PC-9 (cell line): ENCODE results near the gene RBM38. TPM values are rescaled to one million over a fixed set of nuclear protein-coding genes. Genes with fewer than 3 reads are reported as not detected.
A peak's percentile ranks its signal among the peaks of the same experiment; 100 is the strongest.

Experiments
- BruUV-seq: library from RNA; stranded (reverse); fragments of 400-500 nt; replicated peaks from 2 replicates; lab custom pipeline; 2021; lab: Mats Ljungman, UMichigan
- CTCF ChIA-PET: fragments of 300-600 bp; sonication (Branson Sonifier 250); formaldehyde crosslinking; loops from one replicate; lab custom pipeline; 2022; ENCODE audit warnings: antibody characterized with exemption; lab: Charles Lee
- POLR2A ChIA-PET: fragments of 300-600 bp; sonication (Branson Sonifier 250); formaldehyde crosslinking; loops from one replicate; lab custom pipeline; 2022; ENCODE audit warnings: antibody characterized with exemption; ENCODE audit not compliant: unreplicated experiment; lab: Charles Lee
- DNase-seq, 2 experiments: peaks; one replicate each; pipeline versions ENCODE4 v3.0.0 to v3.0.0-alpha.2; 2015 to 2022; ENCODE audit warnings: mixed read lengths in 1 of 2
- H2AFZ ChIP-seq: fragments of 200-600 bp; sonication (generic); 2 replicates; pipeline ENCODE4 v1.8.1; 2017; ENCODE audit warnings: antibody characterized with exemption
- H3F3A ChIP-seq: fragments of 200-600 bp; sonication (generic); 2 replicates; pipeline ENCODE4 v1.8.1; 2017; ENCODE audit warnings: antibody characterized with exemption, mild to moderate bottlenecking, low read depth; ENCODE audit not compliant: insufficient read depth
- H3K27ac ChIP-seq: fragments of 200-600 bp; sonication (generic); 2 replicates; pipeline ENCODE4 v1.6.1; 2016; ENCODE audit warnings: mixed run types
- H3K27me3 ChIP-seq: fragments of 200-600 bp; sonication (generic); 2 replicates; pipeline ENCODE4 v1.6.1; 2016; ENCODE audit warnings: low read depth, mixed run types; ENCODE audit not compliant: insufficient read depth
- H3K36me3 ChIP-seq: fragments of 200-600 bp; sonication (generic); 2 replicates; pipeline ENCODE4 v1.6.1; 2016; ENCODE audit warnings: low read depth, mixed run types
- H3K4me1 ChIP-seq: fragments of 200-600 bp; sonication (generic); replicated peaks from 2 replicates; pipeline ENCODE4 v1.6.1; 2016; ENCODE audit warnings: mixed run types; ENCODE audit not compliant: insufficient read depth
- H3K4me2 ChIP-seq: fragments of 200-600 bp; sonication (generic); 2 replicates; pipeline ENCODE4 v1.6.1; 2017; ENCODE audit warnings: mixed run types
- H3K4me3 ChIP-seq: fragments of 200-600 bp; sonication (generic); 2 replicates; pipeline ENCODE4 v1.6.1; 2016; ENCODE audit warnings: mixed run types
- H3K79me2 ChIP-seq: fragments of 200-600 bp; sonication (generic); 2 replicates; pipeline ENCODE4 v1.6.1; 2017; ENCODE audit warnings: low read depth, mixed run types
- H3K9me2 ChIP-seq: fragments of 200-600 bp; sonication (generic); 2 replicates; pipeline ENCODE4 v1.8.1; 2017; ENCODE audit warnings: mild to moderate bottlenecking; ENCODE audit not compliant: insufficient read depth
- H3K9me3 ChIP-seq: fragments of 200-600 bp; sonication (generic); 2 replicates; pipeline ENCODE4 v1.8.1; 2016; ENCODE audit warnings: low read depth; ENCODE audit not compliant: insufficient read depth
- H4K20me1 ChIP-seq: fragments of 200-600 bp; sonication (generic); 2 replicates; pipeline ENCODE4 v1.8.1; 2017; ENCODE audit not compliant: insufficient read depth
- CTCF ChIP-seq: fragments of 200-600 bp; sonication (generic); conservative IDR thresholded peaks from 2 replicates; pipeline ENCODE4 v1.6.1; 2017; ENCODE audit warnings: mixed run types, antibody characterized with exemption, mild to moderate bottlenecking, moderate library complexity
- EZH2 ChIP-seq: fragments of 200-600 bp; sonication (generic); IDR thresholded peaks from 2 replicates; pipeline ENCODE4 v1.8.0; 2017; ENCODE audit warnings: antibody characterized with exemption, low read depth
- intact Hi-C: fragments of 100-400 bp; cut with micrococcal nuclease; formaldehyde crosslinking; loops from one replicate; pipeline ENCODE4 v1.10.0; 2022; ENCODE audit not compliant: unreplicated experiment
- total RNA-seq: library from RNA; stranded (reverse); gene quantifications from 2 replicates; pipeline ENCODE4 v1.2.3, GENCODE V29; 2021

Gene RBM38
- total RNA-seq, 1 experiment from 2014 or later = 25.6 TPM

GRCh38 chr20:57435498-57436222, 44.5 kb downstream of the RBM38 start:
- peaks cover 53% of the 10 kb centered on the region for H3K4me1 ChIP-seq
- no peaks in the 10 kb centered on the region for H3K9me3 ChIP-seq
- H2AFZ ChIP-seq = no peak overlapping the region
- H3K9me2 ChIP-seq = no peaks in the 10 kb centered on the region
- peak overlapping the region; percentile 22 for H3K27ac ChIP-seq
- intact Hi-C loops = loop anchor here (2.0 to 10.0 kb wide), 5 partner anchors 37 to 648 kb away; no protein-coding TSS in a partner anchor
- H3K27me3 ChIP-seq = no peaks in the 10 kb centered on the region
- H3K79me2 ChIP-seq = no peaks in the 10 kb centered on the region
- H4K20me1 ChIP-seq = no peaks in the 10 kb centered on the region
- H3F3A ChIP-seq = peaks cover 27% of the 10 kb centered on the region; the same call in 1 of the 2 replicates
- no TSS peak for BruUV-seq
- peak; percentile 96 to 99 for DNase-seq
- H3K36me3 ChIP-seq = no peaks in the 10 kb centered on the region
- ChIA-PET POLR2A (interaction anchor here (0.5 to 0.8 kb wide), 8 partner anchors 17 to 705 kb away, joined by 3 to 43 read pairs (median 3); partner anchors contain the start of gene RBM38), CTCF (no interaction called here)
- H3K4me3 ChIP-seq = no peak overlapping the region
- TF ChIP-seq EZH2 = no peak
- TF ChIP-seq CTCF = no peak; the same call in 1 of the 2 replicates
- peak overlapping the region; percentile 57 for H3K4me2 ChIP-seq

GRCh38 chr20:57436223-57436545, 45.0 kb downstream of the RBM38 start:
- H3K4me2 ChIP-seq = peak overlapping the region; percentile 57
- ChIA-PET POLR2A (interaction anchor here (0.6 to 0.8 kb wide), 3 partner anchors 47 to 89 kb away, joined by 3 to 43 read pairs (median 5); no protein-coding TSS in a partner anchor), CTCF (interaction anchor here (0.6 kb wide), 1 partner anchor 35 kb away, joined by 3 read pairs; no protein-coding TSS in a partner anchor)
- no peak overlapping the region for H3K4me3 ChIP-seq
- no peaks in the 10 kb centered on the region for H3K27me3 ChIP-seq
- no peaks in the 10 kb centered on the region for H3K9me3 ChIP-seq
- H3K9me2 ChIP-seq = no peaks in the 10 kb centered on the region
- intact Hi-C loops = loop anchor here (5.0 to 10.0 kb wide), 3 partner anchors 36 to 649 kb away; no protein-coding TSS in a partner anchor
- DNase-seq = no peak
- TF ChIP-seq EZH2 = no peak
- TF ChIP-seq CTCF = no peak
- no peaks in the 10 kb centered on the region for H3K79me2 ChIP-seq
- H3K36me3 ChIP-seq = no peaks in the 10 kb centered on the region
- no peaks in the 10 kb centered on the region for H4K20me1 ChIP-seq
- H2AFZ ChIP-seq = no peak overlapping the region
- peak overlapping the region; percentile 22 for H3K27ac ChIP-seq
- peaks cover 48% of the 10 kb centered on the region for H3K4me1 ChIP-seq
- no TSS peak for BruUV-seq
- peaks cover 27% of the 10 kb centered on the region; the same call in 1 of the 2 replicates for H3F3A ChIP-seq

- H3K4me1 ChIP-seq = peaks cover 39% of the 10 kb centered on the region
- H2AFZ ChIP-seq = no peak overlapping the region
- no peaks in the 10 kb centered on the region for H3K9me2 ChIP-seq
- no peak for DNase-seq
- no peaks in the 10 kb centered on the region for H3K79me2 ChIP-seq
- H3K36me3 ChIP-seq = no peaks in the 10 kb centered on the region
- ChIA-PET POLR2A (no interaction called here), CTCF (no interaction called here)
- no TSS peak for BruUV-seq
- intact Hi-C loops = loop anchor here (5.0 to 10.0 kb wide), 3 partner anchors 35 to 650 kb away; no protein-coding TSS in a partner anchor
- no peaks in the 10 kb centered on the region for H4K20me1 ChIP-seq
- H3F3A ChIP-seq = peaks cover 27% of the 10 kb centered on the region; the same call in 1 of the 2 replicates
- no peaks in the 10 kb centered on the region for H3K27me3 ChIP-seq
- no peaks in the 10 kb centered on the region for H3K9me3 ChIP-seq
- no peak overlapping the region for H3K27ac ChIP-seq
- no peak overlapping the region for H3K4me3 ChIP-seq
- TF ChIP-seq CTCF = no peak
- TF ChIP-seq EZH2 = no peak
- H3K4me2 ChIP-seq = no peak overlapping the region
Observed at GRCh38 chr20:57437267-57437666, 46.1 kb downstream of the RBM38 start.
